H9 (cell line): Measurements from ENCODE around the gene TGDS. TPM values are rescaled to one million over a fixed set of nuclear protein-coding genes. Genes with fewer than 3 reads are reported as not detected.

Experiments
- DNase-seq: peaks from one replicate; pipeline ENCODE4 v3.0.0-alpha.2; 2017
- H2AFZ ChIP-seq: one replicate; pipeline ENCODE4 v1.6.1; 2013; ENCODE audit warnings: mild to moderate bottlenecking, low read length, control low read depth, moderate library complexity
- H2AK5ac ChIP-seq: 2 replicates; pipeline ENCODE4 v1.6.1; 2013; ENCODE audit warnings: low read length, control low read depth, mixed read lengths; ENCODE audit not compliant: insufficient read length
- H2BK120ac ChIP-seq: one replicate; pipeline ENCODE4 v1.6.1; 2013; ENCODE audit warnings: low read depth, mild to moderate bottlenecking, low read length, control low read depth, inconsistent platforms; ENCODE audit not compliant: poor library complexity, severe bottlenecking
- H2BK12ac ChIP-seq: 2 replicates; pipeline ENCODE4 v1.6.1; 2013; ENCODE audit warnings: low read length, control low read depth, mixed read lengths, low read depth; ENCODE audit not compliant: insufficient read length
- H2BK15ac ChIP-seq: 2 replicates; pipeline ENCODE4 v1.6.1; 2013; ENCODE audit warnings: low read depth, low read length, control low read depth
- H2BK20ac ChIP-seq: one replicate; pipeline ENCODE4 v1.6.1; 2013; ENCODE audit warnings: low read depth, mild to moderate bottlenecking, low read length, control low read depth, inconsistent platforms; ENCODE audit not compliant: poor library complexity, severe bottlenecking
- H2BK5ac ChIP-seq: 2 replicates; pipeline ENCODE4 v1.6.1; 2013; ENCODE audit warnings: low read length, control low read depth, mixed read lengths; ENCODE audit not compliant: insufficient read length
- H3K14ac ChIP-seq: 2 replicates; pipeline ENCODE4 v1.6.1; 2013; ENCODE audit warnings: low read length, control low read depth; ENCODE audit not compliant: insufficient read depth
- H3K18ac ChIP-seq: 2 replicates; pipeline ENCODE4 v1.6.1; 2013; ENCODE audit warnings: low read depth, mild to moderate bottlenecking, mixed read lengths, low read length, control low read depth; ENCODE audit not compliant: insufficient read length
- H3K23ac ChIP-seq: 2 replicates; pipeline ENCODE4 v1.6.1; 2013; ENCODE audit warnings: low read length, control low read depth, mixed read lengths, low read depth; ENCODE audit not compliant: insufficient read length
- H3K23me2 ChIP-seq: 2 replicates; pipeline ENCODE4 v1.6.1; 2013; ENCODE audit warnings: low read depth, mild to moderate bottlenecking, mixed read lengths, low read length, control low read depth; ENCODE audit not compliant: insufficient read length, poor library complexity, severe bottlenecking
- H3K27ac ChIP-seq: 2 replicates; pipeline ENCODE4 v1.5.1; 2013; ENCODE audit warnings: low read length, control low read depth, mixed read lengths, low read depth; ENCODE audit not compliant: insufficient read length
- H3K27me3 ChIP-seq: 2 replicates; pipeline ENCODE4 v1.6.1; 2013; ENCODE audit warnings: low read length, control low read depth, inconsistent platforms; ENCODE audit not compliant: insufficient read depth
- H3K4ac ChIP-seq: 2 replicates; pipeline ENCODE4 v1.6.1; 2013; ENCODE audit warnings: low read depth, mild to moderate bottlenecking, control low read depth, inconsistent platforms, low read length, moderate library complexity
- H3K4me1 ChIP-seq: 2 replicates; pipeline ENCODE4 v1.6.1; 2013; ENCODE audit warnings: low read length, control low read depth, inconsistent platforms; ENCODE audit not compliant: insufficient read depth
- H3K4me2 ChIP-seq: 2 replicates; pipeline ENCODE4 v1.6.1; 2013; ENCODE audit warnings: low read length, control low read depth, mixed read lengths; ENCODE audit not compliant: insufficient read length, insufficient read depth
- H3K56ac ChIP-seq: 2 replicates; pipeline ENCODE4 v1.6.1; 2013; ENCODE audit warnings: low read depth, mild to moderate bottlenecking, mixed read lengths, low read length, control low read depth; ENCODE audit not compliant: insufficient read length
- H3K79me1 ChIP-seq: 2 replicates; pipeline ENCODE4 v1.6.1; 2013; ENCODE audit warnings: low read depth, mild to moderate bottlenecking, moderate library complexity, low read length, control low read depth, inconsistent platforms; ENCODE audit not compliant: insufficient read depth, poor library complexity, severe bottlenecking
- H3K79me2 ChIP-seq: 2 replicates; pipeline ENCODE4 v1.6.1; 2013; ENCODE audit warnings: low read length, control low read depth, inconsistent platforms; ENCODE audit not compliant: insufficient read depth
- H3K9ac ChIP-seq: 2 replicates; pipeline ENCODE4 v1.6.1; 2013; ENCODE audit warnings: low read length, control low read depth, mixed read lengths; ENCODE audit not compliant: insufficient read length; ENCODE audit errors: extremely low read depth
- H3K9me3 ChIP-seq: one replicate; pipeline ENCODE4 v1.6.1; 2013; ENCODE audit warnings: low read depth, low read length, inconsistent platforms; ENCODE audit not compliant: control insufficient read depth
- H3T11ph ChIP-seq: one replicate; pipeline ENCODE4 v1.6.1; 2013; ENCODE audit warnings: mild to moderate bottlenecking, low read length, control low read depth, inconsistent platforms
- H4K20me1 ChIP-seq: one replicate; pipeline ENCODE4 v1.6.1; 2013; ENCODE audit not compliant: control insufficient read depth, insufficient read length, insufficient read depth
- H4K5ac ChIP-seq: 2 replicates; pipeline ENCODE4 v1.6.1; 2013; ENCODE audit warnings: low read depth, mild to moderate bottlenecking, mixed read lengths, low read length, control low read depth; ENCODE audit not compliant: insufficient read length
- H4K8ac ChIP-seq: replicated peaks from 2 replicates; pipeline ENCODE4 v1.6.1; 2013; ENCODE audit warnings: low read length, control low read depth, mixed read lengths, low read depth; ENCODE audit not compliant: insufficient read length
- H4K91ac ChIP-seq: 2 replicates; pipeline ENCODE4 v1.6.1; 2013; ENCODE audit warnings: low read depth, mild to moderate bottlenecking, moderate library complexity, mixed read lengths, low read length, control low read depth; ENCODE audit not compliant: insufficient read length
- H3K27ac Mint-ChIP-seq, 3 experiments: 2 replicates in 2 of 3; 3 replicates in 1 of 3; pipeline ENCODE4 v1.8.0; 2020 to 2021; ENCODE audit warnings: mixed read lengths in 3 of 3, mild to moderate bottlenecking in 1 of 3, moderate library complexity in 1 of 3
- H3K27me3 Mint-ChIP-seq: 2 replicates; pipeline ENCODE4 v1.8.0; 2021; ENCODE audit warnings: low read depth, mild to moderate bottlenecking, moderate library complexity, mixed read lengths
- H3K36me3 Mint-ChIP-seq, 3 experiments: 2 replicates in 2 of 3; 3 replicates in 1 of 3; pipeline ENCODE4 v1.8.0; 2020 to 2021; ENCODE audit warnings: low read depth in 3 of 3, mixed read lengths in 3 of 3; ENCODE audit not compliant: insufficient read depth in 1 of 3
- H3K4me1 Mint-ChIP-seq, 2 experiments: 2 replicates each; pipeline ENCODE4 v1.8.0; 2020; ENCODE audit warnings: mixed read lengths in 2 of 2
- H3K4me3 Mint-ChIP-seq, 2 experiments: 2 replicates in 1 of 2; 3 replicates in 1 of 2; pipeline ENCODE4 v1.8.0; 2020 to 2021; ENCODE audit warnings: mild to moderate bottlenecking in 2 of 2, mixed read lengths in 2 of 2, moderate library complexity in 1 of 2
- H3K9me3 Mint-ChIP-seq, 2 experiments: 2 replicates in 1 of 2; 3 replicates in 1 of 2; pipeline ENCODE4 v1.8.0; 2020; ENCODE audit warnings: mild to moderate bottlenecking in 2 of 2, mixed read lengths in 2 of 2, moderate library complexity in 1 of 2
- WGBS: extraction: QIAGEN DNeasy Blood & Tissue Kit; methylation state at CpG from one replicate; pipeline ENCODE4 v1.1.7; 2013; ENCODE audit warnings: missing lambda C conversion rate, low lambda C conversion rate, mixed read lengths; ENCODE audit not compliant: insufficient read length; ENCODE audit errors: extremely low coverage; 5-methylcytosine and 5-hydroxymethylcytosine counted together
- total RNA-seq: library from RNA; stranded (reverse); gene quantifications from 2 replicates; pipeline ENCODE4 v1.2.1, GENCODE V29; 2021
- TF ChIP-seq, protein P1 (sequence below): fragments of 200-600 bp; sonication (generic); conservative IDR thresholded peaks from 3 replicates; pipeline ENCODE4 v1.8.0; 2021; ENCODE audit warnings: antibody characterized with exemption, mild to moderate bottlenecking

TGDS gene
- total RNA-seq, 1 experiment from 2014 or later, result 13.9 TPM

- WGBS, result no CpG with 5 or more reads among the region's 3 CpGs
- no peak overlapping the region for H2AK5ac ChIP-seq
- H3K23ac ChIP-seq, result no peak overlapping the region
- no peak overlapping the region for H3K14ac ChIP-seq
- H3T11ph ChIP-seq, result no peak overlapping the region
- H3K79me2 ChIP-seq, result peaks cover 7% of the 10 kb centered on the region; the same call in 1 of the 2 replicates
- no peak overlapping the region for H3K27ac ChIP-seq
- Mint-ChIP-seq H3K27me3 (peaks cover 17% of the 10 kb centered on the region), H3K9me3 (peaks cover 11 to 16% of the 10 kb centered on the region in 2 experiments), H3K4me3 (no peak overlapping the region), H3K27ac (no peak overlapping the region), H3K36me3 (peaks cover 5 to 14% (median 7%) of the 10 kb centered on the region in 3 experiments), H3K4me1 (peaks cover 13 to 21% of the 10 kb centered on the region in 2 experiments)
- H3K4me2 ChIP-seq, result no peak overlapping the region
- H4K20me1 ChIP-seq, result no peaks in the 10 kb centered on the region
- no peak overlapping the region for H3K18ac ChIP-seq
- H3K27me3 ChIP-seq, result no peaks in the 10 kb centered on the region; the same call in 1 of the 2 replicates
- H3K4ac ChIP-seq, result no peak overlapping the region
- H2BK12ac ChIP-seq, result no peak overlapping the region
- no peak overlapping the region for H2BK120ac ChIP-seq
- no peak overlapping the region for H2BK15ac ChIP-seq
- H3K9me3 ChIP-seq, result peaks cover 7% of the 10 kb centered on the region
- H3K4me1 ChIP-seq, result no peaks in the 10 kb centered on the region
- no peak overlapping the region for H3K56ac ChIP-seq
- no peak overlapping the region for H2BK5ac ChIP-seq
- H3K23me2 ChIP-seq, result peaks cover 9% of the 10 kb centered on the region
- no peak for DNase-seq
- H3K9ac ChIP-seq, result no peak overlapping the region
- H4K91ac ChIP-seq, result no peak overlapping the region
- H2AFZ ChIP-seq, result no peak overlapping the region
- H4K8ac ChIP-seq, result no peak overlapping the region
- H3K79me1 ChIP-seq, result no peaks in the 10 kb centered on the region
- TF ChIP-seq, protein P1, sequence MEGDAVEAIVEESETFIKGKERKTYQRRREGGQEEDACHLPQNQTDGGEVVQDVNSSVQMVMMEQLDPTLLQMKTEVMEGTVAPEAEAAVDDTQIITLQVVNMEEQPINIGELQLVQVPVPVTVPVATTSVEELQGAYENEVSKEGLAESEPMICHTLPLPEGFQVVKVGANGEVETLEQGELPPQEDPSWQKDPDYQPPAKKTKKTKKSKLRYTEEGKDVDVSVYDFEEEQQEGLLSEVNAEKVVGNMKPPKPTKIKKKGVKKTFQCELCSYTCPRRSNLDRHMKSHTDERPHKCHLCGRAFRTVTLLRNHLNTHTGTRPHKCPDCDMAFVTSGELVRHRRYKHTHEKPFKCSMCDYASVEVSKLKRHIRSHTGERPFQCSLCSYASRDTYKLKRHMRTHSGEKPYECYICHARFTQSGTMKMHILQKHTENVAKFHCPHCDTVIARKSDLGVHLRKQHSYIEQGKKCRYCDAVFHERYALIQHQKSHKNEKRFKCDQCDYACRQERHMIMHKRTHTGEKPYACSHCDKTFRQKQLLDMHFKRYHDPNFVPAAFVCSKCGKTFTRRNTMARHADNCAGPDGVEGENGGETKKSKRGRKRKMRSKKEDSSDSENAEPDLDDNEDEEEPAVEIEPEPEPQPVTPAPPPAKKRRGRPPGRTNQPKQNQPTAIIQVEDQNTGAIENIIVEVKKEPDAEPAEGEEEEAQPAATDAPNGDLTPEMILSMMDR, result no peak
- no peak overlapping the region for H4K5ac ChIP-seq
- H2BK20ac ChIP-seq, result no peak overlapping the region
Measured at GRCh38 chr13:94599877-94600276, 3.9 kb upstream of the TGDS start.
